ENCODE data around the gene HACL1.

Gene HACL1

GRCh38 chr3:15514663-15515340 lies 86.6 kb downstream of the HACL1 start:
- Histone ChIP-seq H3K4ac (ENCODE audit: low read depth, low read length) (no peak overlapping the region), H3K14ac (ENCODE audit: low read length) (no peak overlapping the region), H3K4me2 (ENCODE audit: low read length) (no peak overlapping the region), H2BK12ac (ENCODE audit: low read length) (no peak overlapping the region), H3K27ac (ENCODE audit: low read depth, low read length) (no peak overlapping the region), H2BK120ac (ENCODE audit: insufficient read depth, low read length, poor library complexity) (no peak overlapping the region), H3K9me3 (ENCODE audit: insufficient read depth, low read depth, low read length) (no peaks in the 10 kb centered on the region), H3K36me3 (ENCODE audit: control insufficient read depth in 1 of 2, insufficient read depth in 2 of 2, low read length in 2 of 2) (no peaks in the 10 kb centered on the region), H2AK5ac (ENCODE audit: low read length) (no peak overlapping the region), H4K12ac (ENCODE audit: low read depth, low read length) (no peak overlapping the region), H3K79me2 (ENCODE audit: control insufficient read depth, insufficient read depth, low read length, poor library complexity) (no peaks in the 10 kb centered on the region), H3K27me3 (ENCODE audit: insufficient read depth, low read length) (no peaks in the 10 kb centered on the region), H3K23ac (ENCODE audit: low read length) (no peak overlapping the region), H4K91ac (ENCODE audit: low read depth, low read length) (no peak overlapping the region), H3K18ac (ENCODE audit: low read length) (no peak overlapping the region), H3K9ac (ENCODE audit: low read length) (no peak overlapping the region), H4K8ac (ENCODE audit: low read depth, low read length) (no peak overlapping the region), H3K79me1 (ENCODE audit: low read length) (no peaks in the 10 kb centered on the region), H3K4me3 (ENCODE audit: low read depth, low read length) (no peak overlapping the region), H2BK5ac (ENCODE audit: low read depth, low read length, poor library complexity) (no peak overlapping the region), H3K4me1 (ENCODE audit: control insufficient read depth in 1 of 2, insufficient read depth in 2 of 2, low read length in 2 of 2) (peaks cover 3 to 5% of the 10 kb centered on the region in 2 experiments), H2AFZ (ENCODE audit: insufficient read depth, low read length, poor library complexity) (no peak overlapping the region)
- WGBS (ENCODE audit: extremely low coverage, insufficient coverage, insufficient read length): no CpG with 5 or more reads among the region's 4 CpGs
- DNase-seq: peak in 1 of 2 donors; percentile 56

- Histone ChIP-seq H2BK5ac (ENCODE audit: low read depth, low read length, poor library complexity) (no peak overlapping the region), H3K4me1 (ENCODE audit: control insufficient read depth in 1 of 2, insufficient read depth in 2 of 2, low read length in 2 of 2) (peaks cover 3 to 5% of the 10 kb centered on the region in 2 experiments), H3K14ac (ENCODE audit: low read length) (no peak overlapping the region), H3K9ac (ENCODE audit: low read length) (no peak overlapping the region), H3K27ac (ENCODE audit: low read depth, low read length) (no peak overlapping the region), H2BK120ac (ENCODE audit: insufficient read depth, low read length, poor library complexity) (no peak overlapping the region), H3K9me3 (ENCODE audit: insufficient read depth, low read depth, low read length) (no peaks in the 10 kb centered on the region), H3K18ac (ENCODE audit: low read length) (no peak overlapping the region), H3K4ac (ENCODE audit: low read depth, low read length) (no peak overlapping the region), H2BK12ac (ENCODE audit: low read length) (no peak overlapping the region), H3K23ac (ENCODE audit: low read length) (no peak overlapping the region), H3K4me2 (ENCODE audit: low read length) (no peak overlapping the region), H3K79me2 (ENCODE audit: control insufficient read depth, insufficient read depth, low read length, poor library complexity) (no peaks in the 10 kb centered on the region), H2AFZ (ENCODE audit: insufficient read depth, low read length, poor library complexity) (no peak overlapping the region), H3K36me3 (ENCODE audit: control insufficient read depth in 1 of 2, insufficient read depth in 2 of 2, low read length in 2 of 2) (no peaks in the 10 kb centered on the region), H3K4me3 (ENCODE audit: low read depth, low read length) (no peak overlapping the region), H4K8ac (ENCODE audit: low read depth, low read length) (no peak overlapping the region), H4K12ac (ENCODE audit: low read depth, low read length) (no peak overlapping the region), H2AK5ac (ENCODE audit: low read length) (no peak overlapping the region), H4K91ac (ENCODE audit: low read depth, low read length) (no peak overlapping the region), H3K79me1 (ENCODE audit: low read length) (no peaks in the 10 kb centered on the region), H3K27me3 (ENCODE audit: insufficient read depth, low read length) (no peaks in the 10 kb centered on the region)
- WGBS (ENCODE audit: extremely low coverage, insufficient coverage, insufficient read length): no CpG with 5 or more reads among the region's 5 CpGs
- peak in 1 of 2 donors; percentile 50 for DNase-seq
Measured at GRCh38 chr3:15513810-15514662, 87.3 kb downstream of the HACL1 start.

- no peak overlapping the region for H4K91ac ChIP-seq (ENCODE audit: low read depth, low read length)
- no peak overlapping the region for H3K23ac ChIP-seq (ENCODE audit: low read length)
- H3K14ac ChIP-seq (ENCODE audit: low read length): no peak overlapping the region
- H3K18ac ChIP-seq (ENCODE audit: low read length): no peak overlapping the region
- DNase-seq: no peak
- H3K79me1 ChIP-seq (ENCODE audit: low read length): no peaks in the 10 kb centered on the region
- H2AK5ac ChIP-seq (ENCODE audit: low read length): no peak overlapping the region
- no peak overlapping the region for H3K4ac ChIP-seq (ENCODE audit: low read depth, low read length)
- H3K4me1 ChIP-seq (ENCODE audit: control insufficient read depth in 1 of 2, insufficient read depth in 2 of 2, low read length in 2 of 2): peaks cover 3 to 5% of the 10 kb centered on the region in 2 experiments
- H2AFZ ChIP-seq (ENCODE audit: insufficient read depth, low read length, poor library complexity): no peak overlapping the region
- no peaks in the 10 kb centered on the region for H3K36me3 ChIP-seq (ENCODE audit: control insufficient read depth in 1 of 2, insufficient read depth in 2 of 2, low read length in 2 of 2)
- H3K27me3 ChIP-seq (ENCODE audit: insufficient read depth, low read length): no peaks in the 10 kb centered on the region
- no CpG with 5 or more reads among the region's 7 CpGs for WGBS (ENCODE audit: extremely low coverage, insufficient coverage, insufficient read length)
- H3K9me3 ChIP-seq (ENCODE audit: insufficient read depth, low read depth, low read length): no peaks in the 10 kb centered on the region
- no peaks in the 10 kb centered on the region for H3K79me2 ChIP-seq (ENCODE audit: control insufficient read depth, insufficient read depth, low read length, poor library complexity)
- H4K8ac ChIP-seq (ENCODE audit: low read depth, low read length): no peak overlapping the region
- H4K12ac ChIP-seq (ENCODE audit: low read depth, low read length): no peak overlapping the region
- no peak overlapping the region for H3K4me2 ChIP-seq (ENCODE audit: low read length)
- no peak overlapping the region for H3K9ac ChIP-seq (ENCODE audit: low read length)
- no peak overlapping the region for H3K4me3 ChIP-seq (ENCODE audit: low read depth, low read length)
- H2BK5ac ChIP-seq (ENCODE audit: low read depth, low read length, poor library complexity): no peak overlapping the region
- H2BK120ac ChIP-seq (ENCODE audit: insufficient read depth, low read length, poor library complexity): no peak overlapping the region
- no peak overlapping the region for H3K27ac ChIP-seq (ENCODE audit: low read depth, low read length)
- H2BK12ac ChIP-seq (ENCODE audit: low read length): no peak overlapping the region
Measured at GRCh38 chr3:15513116-15513515, 88.3 kb downstream of the HACL1 start.

- Histone ChIP-seq H2BK12ac (ENCODE audit: low read length) (no peak overlapping the region), H2BK120ac (ENCODE audit: insufficient read depth, low read length, poor library complexity) (no peak overlapping the region), H3K4me2 (ENCODE audit: low read length) (no peak overlapping the region), H3K36me3 (ENCODE audit: control insufficient read depth in 1 of 2, insufficient read depth in 2 of 2, low read length in 2 of 2) (no peaks in the 10 kb centered on the region), H3K4me1 (ENCODE audit: control insufficient read depth in 1 of 2, insufficient read depth in 2 of 2, low read length in 2 of 2) (peaks cover 3 to 5% of the 10 kb centered on the region in 2 experiments), H3K4ac (ENCODE audit: low read depth, low read length) (no peak overlapping the region), H3K79me1 (ENCODE audit: low read length) (no peaks in the 10 kb centered on the region), H3K18ac (ENCODE audit: low read length) (no peak overlapping the region), H3K23ac (ENCODE audit: low read length) (no peak overlapping the region), H4K8ac (ENCODE audit: low read depth, low read length) (no peak overlapping the region), H3K27me3 (ENCODE audit: insufficient read depth, low read length) (no peaks in the 10 kb centered on the region), H4K91ac (ENCODE audit: low read depth, low read length) (no peak overlapping the region), H3K27ac (ENCODE audit: low read depth, low read length) (no peak overlapping the region), H3K4me3 (ENCODE audit: low read depth, low read length) (no peak overlapping the region), H2AK5ac (ENCODE audit: low read length) (no peak overlapping the region), H3K9ac (ENCODE audit: low read length) (no peak overlapping the region), H2AFZ (ENCODE audit: insufficient read depth, low read length, poor library complexity) (no peak overlapping the region), H4K12ac (ENCODE audit: low read depth, low read length) (no peak overlapping the region), H3K14ac (ENCODE audit: low read length) (no peak overlapping the region), H3K9me3 (ENCODE audit: insufficient read depth, low read depth, low read length) (no peaks in the 10 kb centered on the region), H2BK5ac (ENCODE audit: low read depth, low read length, poor library complexity) (no peak overlapping the region), H3K79me2 (ENCODE audit: control insufficient read depth, insufficient read depth, low read length, poor library complexity) (no peaks in the 10 kb centered on the region)
- peak; percentile 94 to 95 for DNase-seq
- no CpG with 5 or more reads among the region's 10 CpGs for WGBS (ENCODE audit: extremely low coverage, insufficient coverage, insufficient read length)
Measured at GRCh38 chr3:15512166-15512565, 89.2 kb downstream of the HACL1 start.

Data from trophoblast cell (in vitro differentiated cells and primary cell).